Eye (tissue), 1 donor: Measurements from ENCODE around the gene WDR86.

ENCODE experiments used
- DNase-seq: peaks from one replicate; pipeline ENCODE4 v3.0.0-alpha.2; 2015

The WDR86 gene, protein sequence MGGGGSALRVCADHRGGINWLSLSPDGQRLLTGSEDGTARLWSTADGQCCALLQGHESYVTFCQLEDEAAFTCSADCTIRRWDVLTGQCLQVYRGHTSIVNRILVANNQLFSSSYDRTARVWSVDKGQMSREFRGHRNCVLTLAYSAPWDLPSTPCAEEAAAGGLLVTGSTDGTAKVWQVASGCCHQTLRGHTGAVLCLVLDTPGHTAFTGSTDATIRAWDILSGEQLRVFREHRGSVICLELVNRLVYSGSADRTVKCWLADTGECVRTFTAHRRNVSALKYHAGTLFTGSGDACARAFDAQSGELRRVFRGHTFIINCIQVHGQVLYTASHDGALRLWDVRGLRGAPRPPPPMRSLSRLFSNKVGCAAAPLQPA

GRCh38 chr7:151409667-151410404, at the start of gene WDR86:
WDR86 (minus strand) TSS chr7:151410038; CDS start chr7:151409589, 449 bp downstream.
- DNase-seq = peak; percentile 92

DNA sequence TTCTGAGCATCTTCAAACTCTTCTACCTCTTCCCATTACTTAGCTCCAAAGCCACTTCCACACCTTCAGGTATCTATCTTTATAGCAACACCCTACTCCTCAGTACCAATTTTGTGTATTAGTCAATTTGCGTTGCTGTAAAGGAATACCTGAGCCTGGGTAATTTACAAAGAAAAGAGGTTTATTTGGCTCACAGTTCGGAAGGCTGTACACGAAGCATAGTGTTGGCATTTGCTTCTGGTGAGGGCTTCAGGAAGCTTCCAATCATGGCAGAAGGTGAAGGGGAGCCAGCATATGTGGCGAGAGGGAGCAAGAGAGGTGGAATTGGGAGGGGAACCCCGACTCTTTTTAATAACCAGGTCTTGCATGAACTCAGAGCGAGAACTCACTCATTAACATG, 47.7 kb upstream of the WDR86 start:
- DNase-seq = no peak

GRCh38 chr7:151456782-151457181, 46.9 kb upstream of the WDR86 start:
- DNase-seq = no peak

DNA sequence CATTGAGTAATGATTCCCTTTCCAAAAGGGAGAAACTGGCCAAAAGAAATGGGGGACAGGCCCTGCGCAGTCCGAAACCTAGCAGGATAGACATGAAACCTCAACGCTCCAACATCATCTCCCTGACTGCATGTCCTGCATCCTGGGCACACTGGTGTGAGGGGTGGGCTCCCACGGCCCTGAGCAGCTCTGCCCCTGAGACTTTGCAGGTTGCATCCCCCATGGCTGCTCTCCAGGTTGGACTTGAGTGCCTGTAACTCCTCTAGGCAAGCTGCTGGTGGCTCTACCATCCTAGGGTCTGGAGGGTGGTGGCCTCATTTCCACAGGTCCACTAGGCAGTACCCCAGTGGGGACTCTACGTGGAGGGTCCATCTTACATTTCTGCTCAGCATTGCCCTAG, 46.4 kb upstream of the WDR86 start:
- DNase-seq = no peak

DNA sequence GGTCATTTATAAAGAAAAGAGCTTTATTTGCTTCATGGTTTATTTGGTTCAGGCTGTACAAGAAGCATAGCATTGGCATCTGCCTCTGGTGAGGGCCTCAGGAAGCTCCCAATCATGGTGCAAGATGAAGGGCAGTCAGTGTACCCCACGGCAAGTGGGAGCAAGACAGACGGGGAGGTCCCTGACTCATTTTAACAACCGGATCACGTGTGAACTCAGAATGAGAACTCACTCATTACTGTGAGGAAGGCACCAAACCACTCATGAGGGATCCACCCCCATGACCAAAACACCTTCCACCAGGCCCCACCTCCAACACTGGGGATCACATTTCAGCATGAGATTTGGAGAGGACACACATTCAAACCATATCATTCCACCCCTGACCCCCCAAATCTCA, 45.9 kb upstream of the WDR86 start:
- no peak for DNase-seq

- DNase-seq = no peak
These were observed 45.2 kb upstream of the WDR86 start for GRCh38 chr7:151454932-151455530.

DNA sequence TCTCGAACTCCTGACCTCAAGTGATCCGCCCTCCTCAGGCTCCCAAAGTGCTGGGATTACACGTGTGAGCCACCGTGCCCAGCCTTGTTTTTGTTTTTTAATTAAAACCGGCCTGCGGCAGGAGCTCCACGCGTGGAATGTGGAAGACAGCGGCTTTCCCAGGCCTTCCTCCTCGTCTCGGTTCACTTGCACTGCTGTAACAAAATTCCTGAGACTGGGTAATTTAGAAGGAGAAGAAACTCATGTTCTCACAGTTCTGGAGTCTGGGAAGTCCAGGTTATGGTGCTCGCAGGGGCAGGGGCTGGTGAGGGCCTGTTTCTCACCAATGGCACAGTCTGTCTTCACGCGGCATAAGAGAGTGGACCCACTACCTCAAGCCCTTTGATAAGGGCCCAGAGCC, 44.5 kb upstream of the WDR86 start:
- no peak for DNase-seq

DNA sequence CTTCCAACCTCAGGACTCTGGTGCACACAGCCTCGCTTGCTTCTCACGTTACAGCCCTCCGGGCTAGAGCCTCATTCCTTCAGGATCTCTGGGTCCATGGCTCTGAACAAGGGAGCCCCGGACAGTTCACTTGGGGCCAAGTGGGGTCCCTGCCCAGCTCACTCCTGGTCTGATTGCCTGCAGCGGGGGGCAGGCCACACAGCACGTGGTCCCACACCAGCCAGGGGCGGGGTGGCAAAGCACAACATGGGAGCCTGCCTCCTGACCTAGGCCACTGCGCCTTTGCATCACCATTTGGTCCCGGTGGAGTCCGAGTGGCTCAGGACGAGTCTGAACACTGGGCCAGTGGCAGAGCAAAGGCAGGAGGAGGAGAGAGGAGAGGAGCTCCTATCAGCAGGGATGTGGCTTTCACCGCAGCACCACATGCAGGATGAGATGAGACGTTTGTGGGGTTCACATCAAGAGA, 43.5 kb upstream of the WDR86 start:
- DNase-seq = no peak

- DNase-seq = no peak
These were observed 43.0 kb upstream of the WDR86 start for GRCh38 chr7:151452680-151453325.

GRCh38 chr7:151451626-151452571, 42.1 kb upstream of the WDR86 start:
- no peak for DNase-seq

- DNase-seq = no peak
These were observed 41.3 kb upstream of the WDR86 start for GRCh38 chr7:151451156-151451555.

GRCh38 chr7:151449990-151450389, 40.2 kb upstream of the WDR86 start:
- DNase-seq = no peak

- DNase-seq = peak; percentile 89
These were observed 38.7 kb upstream of the WDR86 start for GRCh38 chr7:151448261-151449252.

DNA sequence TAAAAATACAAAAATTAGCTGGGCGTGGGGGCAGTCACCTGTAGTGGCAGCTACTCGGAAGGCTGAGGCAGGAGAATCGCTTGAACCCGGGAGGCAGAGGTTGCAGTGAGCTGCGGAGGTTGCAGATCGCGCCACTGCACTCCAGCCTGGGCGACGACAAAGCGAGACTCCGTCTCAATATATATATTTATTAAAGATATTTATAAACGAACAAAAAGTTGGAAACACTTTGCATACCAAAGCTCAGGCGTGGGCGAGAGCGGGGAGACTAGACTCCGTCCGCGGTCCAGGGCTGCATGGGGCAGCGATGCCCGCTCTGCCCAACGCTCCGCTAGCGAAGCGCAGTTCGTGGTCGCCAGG, 38.0 kb upstream of the WDR86 start:
- no peak for DNase-seq

DNA sequence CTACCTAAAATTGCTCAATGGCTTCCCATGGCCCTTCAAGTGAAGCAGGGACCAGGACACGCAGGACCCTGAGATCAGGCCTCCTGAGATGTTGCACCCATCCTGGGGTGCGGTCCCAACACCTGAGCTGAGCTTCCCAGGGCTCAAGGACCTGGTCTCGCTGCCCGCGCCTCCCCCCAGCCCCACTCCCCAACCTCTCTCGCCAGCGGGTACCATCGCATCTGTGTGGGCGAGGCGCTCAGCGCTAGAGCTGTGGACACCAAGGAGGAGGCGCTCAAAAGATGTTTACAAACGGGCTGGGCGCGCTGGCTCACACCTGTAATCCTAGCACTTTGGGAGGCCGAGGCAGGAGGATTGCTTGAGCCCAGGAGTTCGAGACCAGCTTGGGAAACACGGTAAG, 37.5 kb upstream of the WDR86 start:
- DNase-seq = no peak

GRCh38 chr7:151446412-151446811, 36.6 kb upstream of the WDR86 start:
- no peak for DNase-seq

DNA sequence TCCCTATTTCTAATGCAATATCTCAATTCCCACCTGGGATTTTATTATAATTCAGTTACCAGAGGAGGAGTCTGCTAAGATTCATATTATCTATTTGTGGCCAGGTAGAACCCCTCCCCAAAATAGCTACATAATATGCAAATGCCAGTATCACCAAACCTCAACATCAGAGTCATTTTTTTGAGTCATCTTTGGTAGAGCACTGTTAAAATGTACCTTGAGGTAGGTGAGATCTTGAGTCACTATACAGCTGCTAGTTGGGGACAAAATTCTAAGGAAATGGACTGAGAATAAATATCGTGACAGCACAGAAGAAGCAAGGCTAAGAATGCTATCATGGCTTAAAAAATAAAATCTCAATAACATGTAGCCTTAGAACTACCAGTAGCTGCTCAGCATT, 34.8 kb upstream of the WDR86 start:
- DNase-seq = no peak

- no peak for DNase-seq
These were observed 33.1 kb upstream of the WDR86 start for GRCh38 chr7:151442776-151443496.

- DNase-seq = no peak
These were observed 31.1 kb upstream of the WDR86 start for GRCh38 chr7:151440799-151441445.
